Measurements from ENCODE around the gene LYPD3. TPM values are rescaled to one million over a fixed set of nuclear protein-coding genes. Genes with fewer than 3 reads are reported as not detected.

Gene LYPD3
- total RNA-seq, 3 donors from 2014 or later (not counting 1 experiment from before 2014, with no cell fraction given) = 1.3 to 2.4 (median 1.7) TPM

DNA sequence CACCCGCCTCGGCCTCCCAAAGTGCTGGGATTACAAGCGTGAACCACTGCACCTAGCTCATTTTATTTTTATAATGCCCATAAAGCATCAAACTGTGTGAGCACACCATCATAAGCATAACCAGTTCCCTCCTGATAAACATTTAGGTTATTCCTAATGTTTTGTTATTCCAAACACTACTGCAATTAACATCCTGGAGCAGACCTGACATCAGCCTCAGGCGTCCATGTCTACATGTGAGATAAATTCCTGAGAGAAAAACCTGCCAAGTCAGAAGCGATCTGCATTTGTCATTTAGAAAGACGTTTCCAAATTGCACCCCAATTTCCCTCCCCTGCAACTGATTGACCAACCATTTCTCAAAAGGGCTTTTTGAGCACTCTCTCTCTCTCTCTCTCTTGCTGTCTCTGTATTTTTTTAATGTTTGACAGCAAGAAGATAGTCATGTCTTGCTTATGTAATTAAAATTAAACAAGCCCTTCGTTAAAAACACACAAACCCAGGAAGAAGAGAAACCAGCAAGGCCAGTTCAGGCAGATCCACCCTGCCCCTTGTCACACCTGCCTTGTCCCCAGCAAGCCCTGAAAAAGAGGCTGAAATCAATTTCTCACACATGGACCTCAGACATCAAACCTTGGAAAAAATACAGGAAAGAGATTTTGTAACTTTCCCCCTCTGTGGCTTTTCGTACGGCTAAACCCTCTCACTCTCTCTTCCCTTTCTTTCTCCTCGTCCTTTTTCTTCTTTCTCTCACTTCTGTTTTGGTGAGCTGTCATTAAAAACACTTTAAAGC, 9.9 kb downstream of the LYPD3 start:
- TF ChIP-seq, protein P1, sequence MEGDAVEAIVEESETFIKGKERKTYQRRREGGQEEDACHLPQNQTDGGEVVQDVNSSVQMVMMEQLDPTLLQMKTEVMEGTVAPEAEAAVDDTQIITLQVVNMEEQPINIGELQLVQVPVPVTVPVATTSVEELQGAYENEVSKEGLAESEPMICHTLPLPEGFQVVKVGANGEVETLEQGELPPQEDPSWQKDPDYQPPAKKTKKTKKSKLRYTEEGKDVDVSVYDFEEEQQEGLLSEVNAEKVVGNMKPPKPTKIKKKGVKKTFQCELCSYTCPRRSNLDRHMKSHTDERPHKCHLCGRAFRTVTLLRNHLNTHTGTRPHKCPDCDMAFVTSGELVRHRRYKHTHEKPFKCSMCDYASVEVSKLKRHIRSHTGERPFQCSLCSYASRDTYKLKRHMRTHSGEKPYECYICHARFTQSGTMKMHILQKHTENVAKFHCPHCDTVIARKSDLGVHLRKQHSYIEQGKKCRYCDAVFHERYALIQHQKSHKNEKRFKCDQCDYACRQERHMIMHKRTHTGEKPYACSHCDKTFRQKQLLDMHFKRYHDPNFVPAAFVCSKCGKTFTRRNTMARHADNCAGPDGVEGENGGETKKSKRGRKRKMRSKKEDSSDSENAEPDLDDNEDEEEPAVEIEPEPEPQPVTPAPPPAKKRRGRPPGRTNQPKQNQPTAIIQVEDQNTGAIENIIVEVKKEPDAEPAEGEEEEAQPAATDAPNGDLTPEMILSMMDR (IDR thresholded peaks at IDR 0.05) = no peak
- H3K36me3 Mint-ChIP-seq = no peaks in the 10 kb centered on the region
- H3K9me3 Mint-ChIP-seq = no peaks in the 10 kb centered on the region
- intact Hi-C loops (cut with micrococcal nuclease) = no loop called here
- no peaks in the 10 kb centered on the region for H3K4me1 ChIP-seq (ENCODE audit: control insufficient read depth, insufficient read depth, low read length)
- no peak overlapping the region for H3K27ac ChIP-seq (ENCODE audit: low read length)
- no peaks in the 10 kb centered on the region for H3K36me3 ChIP-seq (ENCODE audit: control insufficient read depth, insufficient read depth, low read length)
- no peaks in the 10 kb centered on the region for H3K9me3 ChIP-seq (ENCODE audit: control insufficient read depth, insufficient read depth, low read length)
- H3K4me3 ChIP-seq (ENCODE audit: low read length) = no peak overlapping the region
- ATAC-seq (no peak), DNase-seq (no peak)
- 50% methylated on average over 10 of the region's 10 CpGs for WGBS (ENCODE audit: insufficient coverage)
- H3K4me3 Mint-ChIP-seq = no peak overlapping the region
- no peaks in the 10 kb centered on the region for H3K27me3 ChIP-seq (ENCODE audit: control insufficient read depth, insufficient read depth, low read length)
- peaks cover 0 to 7% of the 10 kb centered on the region in 2 donors for H3K4me1 Mint-ChIP-seq
- peak overlapping the region in 1 of 2 donors; percentile 68 for H3K27ac Mint-ChIP-seq
- H3K27me3 Mint-ChIP-seq (ENCODE audit: low read depth in 2 of 2) = peaks cover 9 to 13% of the 10 kb centered on the region in 2 donors

DNA sequence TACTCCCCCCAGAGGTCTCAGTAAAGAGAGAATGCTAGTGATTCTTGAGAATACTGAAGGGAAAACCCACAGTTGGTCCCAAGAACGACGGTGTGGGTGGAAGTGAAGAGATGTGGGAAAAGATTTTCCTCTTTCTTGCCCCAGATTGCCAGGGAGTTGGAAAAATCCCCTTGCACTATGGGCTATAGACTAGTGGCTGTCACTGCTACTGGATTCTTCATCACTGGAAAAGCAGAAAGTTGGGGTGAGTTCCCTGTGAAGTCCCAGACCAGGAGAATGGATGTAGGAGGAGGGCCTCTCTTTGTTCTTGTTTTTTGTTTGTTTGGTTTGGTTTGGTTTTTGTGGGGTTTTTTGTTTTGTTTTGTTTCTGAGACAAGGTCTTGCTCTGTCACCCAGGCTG, 11.4 kb downstream of the LYPD3 start:
- Mint-ChIP-seq H3K36me3 (no peaks in the 10 kb centered on the region), H3K4me3 (no peak overlapping the region), H3K9me3 (no peaks in the 10 kb centered on the region), H3K27me3 (ENCODE audit: low read depth in 2 of 2) (peaks cover 9 to 13% of the 10 kb centered on the region in 2 donors), H3K4me1 (peaks cover 0 to 7% of the 10 kb centered on the region in 2 donors), H3K27ac (no peak overlapping the region)
- Histone ChIP-seq H3K36me3 (ENCODE audit: control insufficient read depth, insufficient read depth, low read length) (no peaks in the 10 kb centered on the region), H3K27ac (ENCODE audit: low read length) (no peak overlapping the region), H3K4me3 (ENCODE audit: low read length) (no peak overlapping the region), H3K27me3 (ENCODE audit: control insufficient read depth, insufficient read depth, low read length) (no peaks in the 10 kb centered on the region), H3K4me1 (ENCODE audit: control insufficient read depth, insufficient read depth, low read length) (no peaks in the 10 kb centered on the region), H3K9me3 (ENCODE audit: control insufficient read depth, insufficient read depth, low read length) (no peaks in the 10 kb centered on the region)
- 82% methylated on average over 2 of the region's 2 CpGs for whole genome bisulfite sequencing (ENCODE audit: insufficient coverage)
- ATAC-seq = no peak
- intact Hi-C loops (cut with micrococcal nuclease) = no loop called here
- no peak for DNase-seq
- TF ChIP-seq, protein P1 (IDR thresholded peaks at IDR 0.05) = no peak

DNA sequence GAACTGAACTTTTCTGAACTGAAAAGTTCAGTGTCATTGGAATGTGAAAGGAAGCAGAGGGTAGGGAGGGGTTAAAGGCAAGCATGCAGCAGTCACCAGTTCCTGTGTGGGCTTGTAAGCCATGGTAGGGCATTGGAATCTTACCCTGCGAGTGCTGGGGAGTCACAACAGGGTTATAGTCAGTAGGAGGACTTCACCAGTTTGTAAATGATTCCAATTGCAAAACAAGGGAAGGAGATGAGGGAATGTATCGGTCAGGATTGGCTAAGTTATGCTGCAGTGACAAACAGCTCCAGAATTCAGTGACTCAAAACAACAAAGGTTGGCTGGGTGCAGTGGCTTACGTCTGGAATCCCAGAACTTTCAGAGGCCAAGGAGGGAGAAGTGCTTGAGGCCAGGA, 12.8 kb downstream of the LYPD3 start:
- WGBS (ENCODE audit: insufficient coverage) = 77% methylated on average over 3 of the region's 3 CpGs
- H3K27me3 ChIP-seq (ENCODE audit: control insufficient read depth, insufficient read depth, low read length) = no peaks in the 10 kb centered on the region
- H3K4me3 ChIP-seq (ENCODE audit: low read length) = no peak overlapping the region
- no peak for ATAC-seq
- no peaks in the 10 kb centered on the region for H3K9me3 ChIP-seq (ENCODE audit: control insufficient read depth, insufficient read depth, low read length)
- peaks cover 0 to 7% of the 10 kb centered on the region in 2 donors for H3K4me1 Mint-ChIP-seq
- TF ChIP-seq, protein P1 (IDR thresholded peaks at IDR 0.05) = no peak
- no peaks in the 10 kb centered on the region for H3K4me1 ChIP-seq (ENCODE audit: control insufficient read depth, insufficient read depth, low read length)
- no peak for DNase-seq
- intact Hi-C loops (cut with micrococcal nuclease) = no loop called here
- H3K27ac Mint-ChIP-seq = no peak overlapping the region
- no peak overlapping the region for H3K4me3 Mint-ChIP-seq
- H3K9me3 Mint-ChIP-seq = no peaks in the 10 kb centered on the region
- no peaks in the 10 kb centered on the region for H3K36me3 Mint-ChIP-seq
- H3K27ac ChIP-seq (ENCODE audit: low read length) = no peak overlapping the region
- H3K27me3 Mint-ChIP-seq (ENCODE audit: low read depth in 2 of 2) = peaks cover 9 to 13% of the 10 kb centered on the region in 2 donors
- H3K36me3 ChIP-seq (ENCODE audit: control insufficient read depth, insufficient read depth, low read length) = no peaks in the 10 kb centered on the region
